SW480 (cell line): ENCODE data around the gene TMTC2.

Experiments
- DNase-seq: peaks from one replicate; pipeline ENCODE4 v3.0.0-alpha.2; 2016; ENCODE audit warnings: low spot score

The TMTC2 gene

GRCh38 chr12:82686168-82687020, at the start of gene TMTC2:
TSS of gene TMTC2 (plus strand) at chr12:82686906.
- DNase-seq, result peak; percentile 88

GRCh38 chr12:82638324-82638723, 48.4 kb upstream of the TMTC2 start:
- DNase-seq, result no peak

GRCh38 chr12:82644896-82645295, 41.8 kb upstream of the TMTC2 start:
- no peak for DNase-seq

GRCh38 chr12:82645414-82645813, 41.3 kb upstream of the TMTC2 start:
- DNase-seq, result no peak

GRCh38 chr12:82647853-82648252, 38.9 kb upstream of the TMTC2 start:
- no peak for DNase-seq

GRCh38 chr12:82648259-82648909, 38.3 kb upstream of the TMTC2 start:
- no peak for DNase-seq

- peak; percentile 98 for DNase-seq
Observed at GRCh38 chr12:82650627-82651337, 35.9 kb upstream of the TMTC2 start.

- peak; percentile 87 for DNase-seq
Observed at GRCh38 chr12:82651489-82651888, 35.2 kb upstream of the TMTC2 start.

- DNase-seq, result no peak
Observed at GRCh38 chr12:82652071-82652470, 34.6 kb upstream of the TMTC2 start.

GRCh38 chr12:82655751-82656150, 31.0 kb upstream of the TMTC2 start:
- DNase-seq, result no peak

GRCh38 chr12:82659343-82660207, 27.1 kb upstream of the TMTC2 start:
- no peak for DNase-seq

GRCh38 chr12:82660541-82661325, 26.0 kb upstream of the TMTC2 start:
- DNase-seq, result no peak

- DNase-seq, result no peak
Observed at GRCh38 chr12:82663893-82664292, 22.8 kb upstream of the TMTC2 start.

- DNase-seq, result no peak
Observed at GRCh38 chr12:82665142-82665923, 21.4 kb upstream of the TMTC2 start.

GRCh38 chr12:82666830-82667229, 19.9 kb upstream of the TMTC2 start:
- no peak for DNase-seq

GRCh38 chr12:82671673-82672195, 15.0 kb upstream of the TMTC2 start:
- no peak for DNase-seq

GRCh38 chr12:82672811-82673495, 13.8 kb upstream of the TMTC2 start:
- no peak for DNase-seq

- DNase-seq, result no peak
Observed at GRCh38 chr12:82673698-82674097, 13.0 kb upstream of the TMTC2 start.

- DNase-seq, result no peak
Observed at GRCh38 chr12:82675246-82675645, 11.5 kb upstream of the TMTC2 start.
